Brain microvascular endothelial cell (primary cell): ENCODE results near the gene CAMSAP3.

ENCODE experiments used
- DNase-seq: peaks from one replicate; pipeline ENCODE4 v3.0.0-alpha.2; 2020
- H3K27ac ChIP-seq: fragments of 250-450 bp; sonication (Bioruptor Pico); 2 replicates; pipeline ENCODE4 v1.5.1; 2020; ENCODE audit warnings: mild to moderate bottlenecking, moderate library complexity
- H3K27me3 ChIP-seq: fragments of 250-450 bp; sonication (Bioruptor Pico); replicated peaks from 2 replicates; pipeline ENCODE4 v1.5.1; 2020; ENCODE audit warnings: mild to moderate bottlenecking
- H3K36me3 ChIP-seq: fragments of 250-450 bp; sonication (Bioruptor Pico); replicated peaks from 2 replicates; pipeline ENCODE4 v1.5.1; 2020; ENCODE audit warnings: mild to moderate bottlenecking
- H3K4me3 ChIP-seq: 2 replicates; pipeline ENCODE4 v1.5.1; 2011; ENCODE audit warnings: low read depth, mild to moderate bottlenecking, control low read depth, low read length, moderate library complexity
- in situ Hi-C: cut with HindIII; loops from 2 replicates; pipeline ENCODE4 v1.10.0; 2017; ENCODE audit warnings: low sequenced_read_pairs, low pct_ligation_motif_present
- TF ChIP-seq, protein P1 (sequence below): IDR thresholded peaks from 2 replicates; pipeline ENCODE4 v1.5.1; 2011; ENCODE audit warnings: low read depth, mild to moderate bottlenecking, moderate library complexity, low read length, control low read depth, inconsistent platforms; ENCODE audit errors: missing control alignments

Gene CAMSAP3

GRCh38 chr19:7598180-7598579 lies 2.5 kb downstream of the CAMSAP3 start:
- Histone ChIP-seq H3K27me3 (peaks cover 20% of the 10 kb centered on the region), H3K27ac (no peak overlapping the region), H3K36me3 (no peaks in the 10 kb centered on the region), H3K4me3 (no peak overlapping the region)
- TF ChIP-seq, protein P1, sequence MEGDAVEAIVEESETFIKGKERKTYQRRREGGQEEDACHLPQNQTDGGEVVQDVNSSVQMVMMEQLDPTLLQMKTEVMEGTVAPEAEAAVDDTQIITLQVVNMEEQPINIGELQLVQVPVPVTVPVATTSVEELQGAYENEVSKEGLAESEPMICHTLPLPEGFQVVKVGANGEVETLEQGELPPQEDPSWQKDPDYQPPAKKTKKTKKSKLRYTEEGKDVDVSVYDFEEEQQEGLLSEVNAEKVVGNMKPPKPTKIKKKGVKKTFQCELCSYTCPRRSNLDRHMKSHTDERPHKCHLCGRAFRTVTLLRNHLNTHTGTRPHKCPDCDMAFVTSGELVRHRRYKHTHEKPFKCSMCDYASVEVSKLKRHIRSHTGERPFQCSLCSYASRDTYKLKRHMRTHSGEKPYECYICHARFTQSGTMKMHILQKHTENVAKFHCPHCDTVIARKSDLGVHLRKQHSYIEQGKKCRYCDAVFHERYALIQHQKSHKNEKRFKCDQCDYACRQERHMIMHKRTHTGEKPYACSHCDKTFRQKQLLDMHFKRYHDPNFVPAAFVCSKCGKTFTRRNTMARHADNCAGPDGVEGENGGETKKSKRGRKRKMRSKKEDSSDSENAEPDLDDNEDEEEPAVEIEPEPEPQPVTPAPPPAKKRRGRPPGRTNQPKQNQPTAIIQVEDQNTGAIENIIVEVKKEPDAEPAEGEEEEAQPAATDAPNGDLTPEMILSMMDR, result no peak
- no peak for DNase-seq
- in situ Hi-C loops, result no loop called here

- H3K27me3 ChIP-seq, result peaks cover 15% of the 10 kb centered on the region
- in situ Hi-C loops, result no loop called here
- TF ChIP-seq, protein P1, result no peak
- H3K27ac ChIP-seq, result no peak overlapping the region
- no peaks in the 10 kb centered on the region for H3K36me3 ChIP-seq
- DNase-seq, result no peak
- H3K4me3 ChIP-seq, result no peak overlapping the region
Observed at GRCh38 chr19:7600721-7601120, 5.1 kb downstream of the CAMSAP3 start.

GRCh38 chr19:7602240-7602934 lies 6.7 kb downstream of the CAMSAP3 start:
- no peak overlapping the region for H3K4me3 ChIP-seq
- no peaks in the 10 kb centered on the region for H3K36me3 ChIP-seq
- no peak for DNase-seq
- H3K27ac ChIP-seq, result no peak overlapping the region
- TF ChIP-seq, protein P1, result no peak
- in situ Hi-C loops, result no loop called here
- H3K27me3 ChIP-seq, result peaks cover 2% of the 10 kb centered on the region

GRCh38 chr19:7602935-7603497 lies 7.4 kb downstream of the CAMSAP3 start:
- no peak for DNase-seq
- Histone ChIP-seq H3K4me3 (no peak overlapping the region), H3K36me3 (no peaks in the 10 kb centered on the region), H3K27me3 (no peaks in the 10 kb centered on the region), H3K27ac (no peak overlapping the region)
- TF ChIP-seq, protein P1, result no peak
- in situ Hi-C loops, result no loop called here

- DNase-seq, result no peak
- no peaks in the 10 kb centered on the region for H3K36me3 ChIP-seq
- no peaks in the 10 kb centered on the region for H3K27me3 ChIP-seq
- TF ChIP-seq, protein P1, result no peak
- in situ Hi-C loops, result no loop called here
- no peak overlapping the region for H3K4me3 ChIP-seq
- no peak overlapping the region for H3K27ac ChIP-seq
Observed at GRCh38 chr19:7603919-7604318, 8.3 kb downstream of the CAMSAP3 start.
